Posterior vena cava (tissue), 2 donors: Measurements from ENCODE around the gene PSMC1. TPM values are rescaled to one million over a fixed set of nuclear protein-coding genes. Genes with fewer than 3 reads are reported as not detected.

ENCODE experiments used
- DNase-seq: peaks from one replicate; pipeline ENCODE4 v3.0.0-alpha.2; 2020; ENCODE audit warnings: low spot score
- intact Hi-C, 2 donors: fragments of 100-400 bp; cut with DNase I; formaldehyde crosslinking; loops; one replicate each; pipeline versions ENCODE4 v1.14.1 to v1.14.2; 2022 to 2023
- total RNA-seq, 2 donors: library from RNA; stranded (reverse); fragmentation: NEBNext Ultra II Directional; extraction: Animal tissue kit (Norgen Biotek cat#: 25700); gene quantifications; one replicate each; pipeline ENCODE4 v1.2.1, GENCODE V29; 2021
- donor health status: DM: yes; HTN: yes; CAD: no.
- donor health status: DM: yes; HTN: yes; CAD: no.

PSMC1 gene
- total RNA-seq, 2 donors from 2014 or later = 87.2 to 90.8 TPM

DNA sequence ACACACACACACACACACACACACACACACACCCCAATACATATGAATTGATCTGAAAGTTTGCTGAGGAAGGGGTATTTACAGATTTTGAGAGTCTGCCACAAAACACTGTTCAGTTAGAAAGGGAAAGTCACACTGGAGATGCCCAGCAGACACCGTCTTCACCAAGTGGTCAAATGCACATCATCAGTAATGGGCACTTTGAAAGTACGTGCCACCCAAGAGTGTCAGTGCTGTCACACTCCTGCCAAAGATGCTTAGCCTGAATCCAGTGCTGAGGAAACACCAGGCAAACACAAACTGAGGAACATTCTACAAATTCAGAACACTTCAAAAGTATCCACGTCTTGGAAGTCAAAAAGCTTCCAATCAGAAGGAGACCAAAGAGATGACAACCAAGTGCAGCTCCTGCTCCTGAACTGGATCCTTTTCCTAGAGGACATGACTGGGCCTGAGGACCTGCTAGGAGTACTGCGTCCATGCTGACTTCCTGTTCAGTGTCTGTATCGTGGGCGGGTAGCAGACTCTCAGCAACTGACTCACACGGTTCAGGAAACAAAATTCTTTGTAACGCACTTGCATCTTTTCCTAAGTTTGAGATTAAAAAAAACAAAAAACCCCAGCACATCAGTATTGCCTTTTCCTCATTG, 18.6 kb downstream of the PSMC1 start:
- intact Hi-C loops = no loop called here
- no peak for DNase-seq

- intact Hi-C loops = no loop called here
- no peak for DNase-seq
Observed at GRCh38 chr14:90275458-90275814, 19.1 kb downstream of the PSMC1 start.

DNA sequence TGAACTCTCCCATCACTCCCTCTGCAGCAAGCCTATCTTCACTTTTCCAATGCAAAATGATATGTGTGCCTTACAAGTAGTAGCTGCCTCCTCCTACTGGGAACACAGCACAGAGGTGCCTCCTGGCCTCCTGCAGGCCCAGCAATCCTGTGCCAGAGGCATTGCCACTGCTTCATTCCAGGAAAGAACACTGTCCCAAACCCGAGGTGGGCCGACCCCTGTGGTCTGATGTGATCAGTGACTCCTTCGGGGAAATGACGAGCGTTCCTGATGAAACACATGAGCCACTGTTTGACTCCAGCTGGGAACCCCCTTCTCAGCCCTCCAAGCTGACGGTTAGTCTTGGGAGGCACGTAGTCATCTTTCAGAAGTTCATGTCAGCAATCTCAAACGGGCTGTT, 19.5 kb downstream of the PSMC1 start:
- no peak for DNase-seq
- intact Hi-C loops = no loop called here

DNA sequence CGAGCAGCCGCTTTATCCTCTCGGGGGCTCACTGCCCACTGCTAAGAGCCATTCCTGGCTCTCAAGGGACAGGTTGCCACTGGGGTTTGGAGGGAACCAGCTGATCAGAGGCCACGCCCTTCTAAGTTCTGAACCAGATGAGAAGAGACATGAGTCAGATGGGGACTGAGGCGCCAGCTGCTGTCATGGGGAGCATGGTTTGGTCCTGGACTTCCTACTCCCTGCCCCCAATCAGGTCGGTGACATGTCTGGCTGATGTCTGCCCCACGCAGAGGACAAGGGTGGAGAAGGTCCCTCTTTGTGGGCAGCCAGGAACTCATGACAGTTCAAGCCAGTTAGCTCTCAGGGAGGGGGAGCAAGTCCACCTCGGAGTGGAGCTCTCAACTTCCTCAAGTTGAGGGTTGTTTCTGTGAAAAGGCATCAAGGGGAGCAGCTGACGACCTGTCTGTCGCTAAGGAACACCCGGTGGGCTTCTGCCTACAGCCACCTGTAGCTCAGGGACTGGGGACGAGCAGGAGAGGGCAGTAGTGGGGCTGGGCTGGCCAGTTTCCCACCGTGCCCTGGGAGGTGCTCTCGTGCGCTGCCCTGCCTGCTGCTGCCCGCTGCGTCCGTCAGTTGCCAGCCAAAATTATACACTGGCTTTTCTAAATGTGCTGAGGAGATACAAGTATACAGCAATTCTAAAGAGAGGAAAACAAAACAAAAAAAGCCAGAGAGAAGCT, 20.5 kb downstream of the PSMC1 start:
- DNase-seq = no peak
- intact Hi-C loops = no loop called here

DNA sequence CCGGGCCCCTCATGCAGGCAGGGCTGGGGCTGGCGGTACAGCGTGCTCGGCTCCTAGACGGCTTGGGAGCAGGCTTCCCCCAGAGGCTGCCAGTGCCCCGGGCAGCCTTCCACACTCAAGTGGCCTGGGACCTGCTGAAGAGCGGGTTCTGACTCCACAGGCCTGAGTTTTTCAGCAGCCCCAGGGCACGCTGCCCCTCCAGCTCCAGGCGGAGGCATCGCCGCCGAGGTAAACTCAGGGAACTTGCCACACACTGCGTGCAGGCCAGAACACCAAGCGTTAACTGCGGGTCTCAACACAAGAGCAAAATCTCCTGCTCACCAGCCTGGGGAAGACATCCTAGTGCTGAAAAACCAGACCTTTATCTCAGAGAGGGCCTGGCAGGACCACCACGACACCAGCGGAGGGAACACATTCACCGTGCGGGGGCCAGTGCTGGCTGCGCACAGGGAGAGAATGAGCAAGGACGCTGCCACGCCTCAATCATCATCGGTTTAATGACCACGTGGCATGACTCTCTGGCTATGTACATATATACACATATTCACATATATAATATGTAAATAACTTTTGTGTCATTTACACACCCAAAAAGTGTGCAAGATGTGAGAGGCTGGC, 21.3 kb downstream of the PSMC1 start:
- intact Hi-C loops = no loop called here
- no peak for DNase-seq

DNA sequence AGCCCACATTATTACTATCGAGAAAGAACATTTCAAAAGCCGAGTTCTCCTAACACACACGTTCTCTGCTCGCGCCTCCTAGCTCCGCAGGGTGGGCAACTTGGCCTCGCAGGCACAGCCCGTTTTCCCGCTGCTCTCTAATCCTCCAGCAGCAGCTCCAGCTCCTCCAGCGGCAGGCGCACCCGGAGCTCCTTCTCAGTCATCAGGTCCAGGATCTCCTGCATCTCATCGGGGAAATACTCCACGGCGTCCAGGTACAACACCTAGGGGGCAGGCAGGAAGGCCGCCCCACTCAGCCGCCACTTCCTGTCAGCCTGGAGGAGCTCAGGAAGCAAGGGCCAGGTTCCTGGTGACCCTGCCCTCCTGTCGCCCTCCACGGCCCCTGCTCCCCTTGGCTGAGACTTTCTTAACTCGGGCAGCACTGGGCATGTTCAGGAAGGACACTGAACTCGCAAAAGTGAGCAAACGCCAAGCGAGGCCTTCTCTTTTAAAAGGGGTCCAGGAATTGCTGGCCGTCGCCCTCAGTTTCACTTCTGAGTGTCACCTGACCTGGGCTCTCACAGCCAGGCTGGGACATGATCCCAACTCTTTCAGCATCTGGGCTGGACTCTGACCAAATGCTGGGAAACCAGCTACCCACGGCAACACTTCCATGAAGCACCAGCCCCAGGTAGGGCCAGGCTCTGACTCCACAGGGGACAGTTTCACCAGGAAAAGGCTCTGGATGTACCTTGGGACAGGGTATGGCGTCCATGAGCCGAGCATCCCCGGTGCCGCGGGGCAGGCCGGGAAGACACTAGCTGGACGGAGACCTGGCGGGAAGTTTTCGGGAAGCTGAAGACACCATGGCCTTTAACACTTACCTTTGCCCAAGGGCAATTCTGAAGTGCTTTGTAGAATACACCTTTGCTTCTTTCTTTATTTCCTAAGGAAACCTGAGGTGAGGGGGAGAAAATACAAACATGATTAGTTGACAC, 22.1 kb downstream of the PSMC1 start:
- DNase-seq = no peak
- intact Hi-C loops = no loop called here

GRCh38 chr14:90280096-90280495, 23.7 kb downstream of the PSMC1 start:
- no peak for DNase-seq
- intact Hi-C loops = no loop called here

DNA sequence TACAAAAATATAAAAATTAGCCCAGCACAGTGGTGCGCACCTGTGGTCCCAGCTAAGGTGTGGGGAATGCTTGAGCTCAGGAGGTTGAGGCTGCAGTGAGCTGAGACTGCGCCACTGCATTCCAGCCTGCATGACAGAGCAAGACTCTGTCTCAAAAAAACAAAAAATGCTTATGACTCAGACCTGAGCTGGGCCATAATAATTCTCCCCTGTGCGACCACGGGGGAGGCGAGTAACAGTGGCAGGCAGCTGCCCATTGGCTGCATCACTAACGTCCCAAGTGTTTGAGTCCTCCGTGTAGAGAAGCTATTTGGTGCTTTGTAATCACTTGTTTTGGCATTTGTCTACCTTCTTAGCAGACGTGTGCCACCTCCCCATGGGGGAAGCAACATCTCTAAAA, 24.9 kb downstream of the PSMC1 start:
- intact Hi-C loops = no loop called here
- DNase-seq = no peak

DNA sequence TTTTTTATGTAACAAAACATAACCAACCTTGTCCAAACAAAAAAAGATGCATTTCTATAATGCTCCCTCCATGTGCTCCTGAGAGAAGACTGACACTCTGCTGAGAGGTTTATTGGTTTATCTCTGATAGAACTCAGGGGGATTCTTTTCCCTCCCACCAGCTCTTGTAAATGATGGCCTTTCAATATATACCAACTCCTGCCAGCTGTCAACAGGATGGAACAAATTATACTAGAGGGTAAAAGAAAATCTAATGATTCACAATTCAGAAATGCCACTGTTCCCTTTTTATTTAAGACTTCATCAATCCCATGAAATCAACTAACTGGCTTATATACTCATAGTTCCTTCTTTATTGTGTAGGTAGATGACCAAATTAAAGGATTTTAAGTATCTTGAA, 25.4 kb downstream of the PSMC1 start:
- intact Hi-C loops = no loop called here
- DNase-seq = no peak

DNA sequence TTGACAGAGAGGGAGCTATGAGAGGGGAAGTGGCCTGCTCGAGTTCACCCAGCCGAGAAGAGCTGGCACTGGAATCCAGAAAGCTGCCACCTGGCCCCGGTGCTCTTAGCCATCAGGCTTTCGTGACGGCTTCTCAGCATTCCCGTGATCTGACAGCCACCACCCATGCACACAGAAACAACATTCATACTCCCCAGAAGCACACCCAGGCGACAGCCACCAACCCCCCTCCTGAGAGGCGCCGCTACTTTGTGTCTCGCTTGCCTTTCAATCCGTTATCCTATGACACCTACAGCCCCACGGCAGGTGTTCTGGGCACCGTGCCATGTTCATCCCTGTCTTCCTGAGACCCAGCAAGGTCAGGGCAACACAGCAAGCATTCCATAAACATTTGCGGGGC, 31.4 kb downstream of the PSMC1 start:
- intact Hi-C loops = no loop called here
- DNase-seq = no peak

GRCh38 chr14:90288651-90289355, 32.5 kb downstream of the PSMC1 start:
- DNase-seq = no peak
- intact Hi-C loops = no loop called here

- intact Hi-C loops = no loop called here
- DNase-seq = no peak
Observed at GRCh38 chr14:90290337-90291011, 34.1 kb downstream of the PSMC1 start.

DNA sequence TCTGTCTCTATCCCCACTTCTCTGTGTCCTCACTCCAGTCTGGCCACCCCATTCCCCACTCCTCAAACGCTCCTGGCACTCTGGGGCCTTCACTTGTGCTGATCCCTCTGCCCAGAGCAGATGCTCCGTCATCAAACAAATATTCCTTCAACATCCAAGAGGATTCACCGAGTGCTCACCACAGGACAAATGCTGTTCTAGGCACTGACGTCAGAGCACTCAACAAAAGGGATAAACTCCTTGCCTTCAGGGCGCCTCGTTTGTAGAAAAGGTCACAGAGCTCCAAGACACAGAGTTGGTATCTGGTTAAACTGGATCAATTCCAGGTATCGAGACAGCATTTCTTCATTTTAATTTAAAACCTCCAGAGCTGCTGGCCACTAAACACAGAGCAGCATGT, 35.3 kb downstream of the PSMC1 start:
- DNase-seq = no peak
- intact Hi-C loops = no loop called here

DNA sequence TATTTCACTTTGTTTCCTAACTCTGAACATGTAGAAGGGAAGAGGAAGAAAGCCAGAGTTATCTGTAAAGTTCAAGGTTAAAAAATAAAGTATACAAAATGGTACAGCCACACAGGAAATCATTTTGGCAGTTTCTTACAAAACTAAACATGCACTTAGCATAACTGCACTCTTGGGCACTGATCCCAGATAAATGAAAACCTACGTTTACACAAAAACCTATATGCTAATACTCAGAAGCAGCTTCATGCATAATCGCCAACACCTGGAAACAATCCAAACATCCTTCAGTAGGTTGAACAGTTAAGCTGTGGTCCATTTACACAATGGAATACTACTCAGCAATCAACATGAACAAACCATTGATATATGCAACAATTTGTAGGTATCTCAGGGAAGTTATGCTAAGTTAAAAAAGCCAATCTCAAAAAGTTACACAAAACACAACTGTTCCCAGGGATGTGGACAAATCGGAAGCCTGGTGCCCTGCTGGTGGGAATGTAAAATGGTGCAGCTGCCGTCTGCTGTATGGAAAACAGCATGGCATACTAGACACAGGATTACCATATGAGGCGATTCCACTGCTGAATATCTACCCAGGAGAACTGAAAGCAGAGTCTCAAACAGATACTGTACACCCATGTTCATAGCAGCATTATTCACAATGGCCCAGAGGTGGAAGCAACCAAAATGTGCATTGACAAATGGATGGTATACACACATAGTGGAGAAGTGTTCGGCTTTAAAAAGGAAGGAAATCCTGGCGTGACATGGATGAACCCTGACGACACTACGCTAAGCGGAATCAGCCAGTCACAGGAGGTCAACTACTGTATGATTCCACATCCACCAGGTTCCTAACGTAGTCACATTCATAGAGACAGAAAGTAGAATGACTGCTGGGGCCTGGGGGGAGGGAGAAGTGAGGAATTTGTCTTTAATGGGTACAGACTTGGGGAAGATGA, 37.7 kb downstream of the PSMC1 start:
- no peak for DNase-seq
- intact Hi-C loops = no loop called here

DNA sequence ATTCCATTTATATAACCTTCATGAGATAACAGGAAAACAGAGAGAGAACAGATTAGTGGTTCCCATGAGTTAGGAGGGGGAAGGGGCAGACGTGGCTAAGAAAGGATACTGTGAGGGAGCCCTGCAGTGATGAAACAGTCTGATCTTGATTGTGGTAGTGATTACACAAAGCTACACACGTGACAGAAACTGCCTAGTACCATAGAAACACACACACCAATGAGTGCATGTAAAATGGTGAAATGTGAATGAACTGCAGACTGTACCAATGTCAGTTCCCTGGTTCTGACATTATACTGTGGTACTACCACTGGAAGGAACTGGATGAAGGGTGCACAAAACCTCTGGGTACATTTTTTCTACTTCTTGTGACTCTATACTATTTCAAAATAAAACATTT, 38.5 kb downstream of the PSMC1 start:
- intact Hi-C loops = no loop called here
- no peak for DNase-seq

- intact Hi-C loops = no loop called here
- no peak for DNase-seq
Observed at GRCh38 chr14:90295870-90296516, 39.6 kb downstream of the PSMC1 start.

- intact Hi-C loops = no loop called here
Observed at GRCh38 chr14:90296641-90297040, 40.3 kb downstream of the PSMC1 start.

More at GRCh38 chr14:90296641-90297040, 40.3 kb downstream of the PSMC1 start:
- DNase-seq = no peak
